HG03060 (cell line): ENCODE data around the gene ELP5.

Experiments
- ATAC-seq: cut with Tn5 transposase; IDR thresholded peaks from one replicate; pipeline ENCODE4 v1.9.1; 2021; ENCODE audit warnings: low read depth, moderate number of reproducible peaks; ENCODE audit not compliant: unreplicated experiment

The ELP5 gene

DNA sequence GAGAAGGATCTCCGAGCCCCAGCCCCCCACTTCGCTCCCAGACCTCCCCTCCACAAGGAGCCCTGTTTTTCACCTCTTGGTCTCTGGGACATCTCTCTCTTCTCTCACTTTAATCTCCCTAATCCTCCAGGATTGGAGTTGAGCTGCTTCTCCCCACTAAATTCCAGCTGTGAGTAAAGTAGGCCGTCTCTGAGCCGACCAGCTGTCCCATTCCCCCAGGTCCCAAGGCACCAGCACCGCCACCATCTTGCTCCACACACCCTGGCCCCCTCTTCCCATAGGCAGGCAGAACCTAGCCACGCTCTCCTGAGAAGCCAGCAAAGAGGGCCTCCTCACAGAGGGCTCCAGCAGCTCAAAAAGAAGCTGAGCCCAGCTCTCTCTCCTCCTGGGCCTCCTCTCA lies 33.3 kb upstream of the ELP5 start:
- ATAC-seq: no peak

DNA sequence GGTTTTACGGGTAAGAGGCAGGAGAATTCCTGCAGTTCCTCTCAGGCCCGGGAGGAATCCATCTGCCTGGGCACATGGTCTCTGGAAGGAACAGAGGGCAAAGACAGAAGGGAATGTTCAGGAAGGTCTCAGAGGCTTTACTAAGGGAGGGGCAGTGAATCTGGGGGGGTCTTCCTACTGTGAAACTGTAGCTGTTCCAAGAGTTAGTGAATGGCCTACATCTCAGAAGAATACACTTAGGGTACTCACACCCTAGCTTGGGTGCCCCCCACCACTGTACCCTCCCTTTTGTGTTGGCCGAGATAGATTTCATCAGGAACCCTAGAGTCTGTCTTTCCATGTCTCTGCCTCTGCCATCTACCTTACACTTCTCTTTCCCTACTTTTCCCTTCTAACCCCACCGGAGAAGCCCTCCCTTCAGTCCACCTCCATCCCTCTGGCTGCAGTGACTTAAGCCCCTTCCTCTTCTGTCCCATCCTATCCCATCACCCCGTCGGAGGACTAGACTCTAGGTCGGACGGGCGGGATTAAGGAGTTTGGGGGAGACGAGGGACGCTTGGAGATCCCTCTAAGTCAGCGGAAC lies 32.7 kb upstream of the ELP5 start:
- ATAC-seq: no peak

DNA sequence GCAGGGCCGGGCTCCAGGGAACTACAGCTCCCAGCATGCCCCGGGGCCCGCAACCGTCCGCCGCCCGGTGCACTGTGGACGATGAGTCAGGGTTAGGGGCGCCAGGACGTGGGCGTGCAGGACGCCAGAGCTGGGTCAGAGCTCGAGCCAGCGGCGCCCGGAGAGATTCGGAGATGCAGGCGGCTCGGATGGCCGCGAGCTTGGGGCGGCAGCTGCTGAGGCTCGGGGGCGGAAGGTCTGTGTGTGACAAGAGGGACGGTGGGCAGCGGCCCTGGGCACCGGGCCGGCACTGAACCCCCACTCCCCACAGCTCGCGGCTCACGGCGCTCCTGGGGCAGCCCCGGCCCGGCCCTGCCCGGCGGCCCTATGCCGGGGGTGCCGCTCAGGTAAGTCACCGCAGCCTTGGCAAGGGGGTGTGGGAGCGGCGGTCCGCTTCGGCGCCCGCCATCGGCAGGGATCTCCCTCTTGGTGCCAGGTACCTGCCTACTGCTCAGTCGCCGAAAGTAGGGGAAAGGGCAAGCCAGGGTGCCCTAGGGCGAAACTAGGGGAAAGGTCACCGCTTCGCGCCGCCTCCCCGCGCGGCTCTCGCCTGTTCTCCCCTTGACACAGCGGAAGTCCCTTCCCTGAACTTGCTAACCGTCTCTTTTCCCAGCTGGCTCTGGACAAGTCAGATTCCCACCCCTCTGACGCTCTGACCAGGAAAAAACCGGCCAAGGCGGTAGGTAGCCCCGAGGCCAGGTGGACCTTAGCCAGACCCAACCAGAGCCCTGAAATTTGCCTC lies 32.0 kb upstream of the ELP5 start, which contains the start of the genes ACADVL and DLG4:
ACADVL (plus strand) TSS at position 127 of the 781 bp plus-strand sequence; CDS start at position 174, 47 bp downstream.
DLG4 (minus strand) TSS at position 25 of the 781 bp plus-strand sequence.
- no peak for ATAC-seq

DNA sequence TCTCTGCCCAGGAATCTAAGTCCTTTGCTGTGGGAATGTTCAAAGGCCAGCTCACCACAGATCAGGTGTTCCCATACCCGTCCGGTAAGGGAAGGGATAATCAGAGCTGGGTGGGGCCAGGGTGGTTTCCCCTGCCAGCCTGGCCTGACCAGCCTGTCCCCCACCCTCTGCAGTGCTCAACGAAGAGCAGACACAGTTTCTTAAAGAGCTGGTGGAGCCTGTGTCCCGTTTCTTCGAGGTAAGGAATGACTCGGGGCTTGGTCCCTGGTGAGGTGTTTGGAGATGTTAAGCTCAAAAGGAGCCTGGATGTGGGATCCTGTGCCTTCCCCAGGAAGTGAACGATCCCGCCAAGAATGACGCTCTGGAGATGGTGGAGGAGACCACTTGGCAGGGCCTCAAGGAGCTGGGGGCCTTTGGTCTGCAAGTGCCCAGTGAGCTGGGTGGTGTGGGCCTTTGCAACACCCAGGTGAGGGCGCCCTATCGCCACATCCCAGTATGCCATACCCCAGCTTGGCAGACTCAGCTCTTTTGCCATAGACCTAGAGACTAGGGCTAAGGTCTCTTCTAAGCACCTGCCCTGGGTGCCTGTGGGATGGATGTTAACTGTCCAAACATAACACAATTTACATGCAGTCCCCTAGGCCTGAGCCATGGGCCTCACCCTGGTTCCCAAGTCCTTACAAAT lies 31.3 kb upstream of the ELP5 start:
- ATAC-seq: no peak

- ATAC-seq: no peak
Measured at GRCh38 chr17:7221278-7222092, 30.5 kb upstream of the ELP5 start.

DNA sequence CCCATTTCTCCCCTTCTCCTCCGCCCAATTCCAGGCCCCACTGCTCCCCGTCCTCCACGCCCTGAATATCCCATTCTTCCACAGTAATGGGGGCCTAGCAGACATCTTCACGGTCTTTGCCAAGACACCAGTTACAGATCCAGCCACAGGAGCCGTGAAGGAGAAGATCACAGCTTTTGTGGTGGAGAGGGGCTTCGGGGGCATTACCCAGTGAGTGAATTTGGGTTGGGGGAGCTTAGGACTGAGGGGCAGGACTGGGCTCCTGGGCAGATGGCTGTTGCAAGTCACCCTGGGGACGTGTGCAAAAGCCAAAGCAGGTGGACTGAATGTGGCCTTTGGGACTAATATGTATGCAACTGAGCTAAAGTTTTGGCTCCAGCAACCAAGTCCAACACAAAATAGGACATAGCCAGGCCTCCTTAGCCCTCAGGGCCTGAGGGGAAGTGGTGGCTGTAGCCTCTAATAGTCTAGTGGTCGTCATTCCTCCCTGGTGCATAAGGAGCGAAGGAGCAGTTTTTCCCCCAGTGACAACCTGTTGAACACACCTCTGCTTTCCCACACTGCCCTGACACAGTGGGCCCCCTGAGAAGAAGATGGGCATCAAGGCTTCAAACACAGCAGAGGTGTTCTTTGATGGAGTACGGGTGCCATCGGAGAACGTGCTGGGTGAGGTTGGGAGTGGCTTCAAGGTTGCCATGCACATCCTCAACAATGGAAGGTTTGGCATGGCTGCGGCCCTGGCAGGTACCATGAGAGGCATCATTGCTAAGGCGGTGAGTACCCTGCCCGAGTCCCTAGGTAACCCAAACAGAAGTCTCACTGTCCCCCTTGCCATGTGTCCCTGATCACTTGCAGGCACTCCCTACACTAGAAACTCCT lies 29.7 kb upstream of the ELP5 start:
- ATAC-seq: no peak

- ATAC-seq: no peak
Measured at GRCh38 chr17:7222972-7223292, 29.1 kb upstream of the ELP5 start.

DNA sequence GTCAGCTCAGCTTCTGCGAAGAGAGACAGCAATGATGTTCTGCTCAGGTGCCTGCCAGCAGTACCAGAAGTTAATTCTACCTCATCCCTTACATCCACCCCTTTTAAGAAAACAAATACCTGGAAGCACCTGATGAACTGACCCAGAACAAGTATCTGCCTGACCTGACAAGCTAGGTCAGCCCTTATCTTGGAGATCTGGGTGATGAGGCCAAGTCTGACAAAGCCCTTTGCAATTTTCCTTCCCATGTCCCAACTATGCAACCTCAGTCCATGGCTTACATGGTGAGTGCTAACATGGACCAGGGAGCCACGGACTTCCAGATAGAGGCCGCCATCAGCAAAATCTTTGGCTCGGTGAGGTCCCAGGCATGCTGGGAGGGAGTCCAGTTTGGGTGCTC lies 28.6 kb upstream of the ELP5 start:
- no peak for ATAC-seq

- ATAC-seq: no peak
Measured at GRCh38 chr17:7224110-7224509, 27.9 kb upstream of the ELP5 start.

GRCh38 chr17:7224661-7225111 lies 27.3 kb upstream of the ELP5 start:
- ATAC-seq: no peak

GRCh38 chr17:7225711-7226331 lies 26.2 kb upstream of the ELP5 start:
- ATAC-seq: no peak

DNA sequence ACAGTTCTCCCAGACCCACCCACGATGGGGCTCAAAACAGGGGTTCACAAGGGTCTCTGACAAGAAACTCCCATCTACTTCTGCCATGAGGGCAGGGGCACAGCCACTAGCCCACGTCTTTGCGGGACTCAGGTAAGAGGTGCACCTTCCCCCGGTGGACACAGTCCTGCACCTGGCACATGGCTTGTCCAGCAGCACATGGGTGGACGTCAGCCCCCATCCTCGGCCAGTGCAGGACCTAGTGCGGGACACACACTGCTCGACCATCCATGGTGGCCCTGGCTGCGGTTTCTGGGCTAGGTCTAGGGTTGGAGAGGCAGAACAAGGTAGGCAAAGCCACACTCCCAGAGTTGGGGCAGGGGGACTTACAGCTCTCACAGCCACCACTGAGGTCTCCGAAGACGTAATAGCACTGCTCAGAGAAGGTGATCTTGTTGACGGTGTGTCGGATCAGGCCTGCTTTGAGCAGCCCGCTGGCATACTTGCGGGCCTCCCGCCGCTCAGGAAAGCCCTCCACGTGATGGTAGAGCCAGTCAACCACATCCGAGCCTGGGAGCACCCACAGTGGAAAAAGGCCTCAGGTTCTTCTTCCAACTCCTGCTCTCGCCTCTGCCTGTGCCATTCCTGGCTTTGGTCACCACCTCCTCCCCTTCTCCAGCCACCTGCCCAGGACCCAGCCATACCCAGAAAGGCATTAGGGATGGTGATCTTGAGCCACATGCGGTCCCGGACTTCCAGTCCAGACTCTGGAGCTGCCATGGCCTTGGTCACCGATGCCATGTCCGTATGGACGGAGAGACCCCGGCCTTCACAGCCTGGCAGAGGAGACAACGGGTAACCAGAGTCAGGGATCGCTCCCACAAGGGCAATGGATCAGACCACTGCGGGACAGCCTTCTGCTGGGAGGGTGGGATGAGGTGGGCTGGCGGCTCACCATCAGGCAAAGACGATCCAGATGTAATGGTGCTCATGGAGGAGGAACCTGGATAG lies 25.0 kb upstream of the ELP5 start:
- no peak for ATAC-seq

DNA sequence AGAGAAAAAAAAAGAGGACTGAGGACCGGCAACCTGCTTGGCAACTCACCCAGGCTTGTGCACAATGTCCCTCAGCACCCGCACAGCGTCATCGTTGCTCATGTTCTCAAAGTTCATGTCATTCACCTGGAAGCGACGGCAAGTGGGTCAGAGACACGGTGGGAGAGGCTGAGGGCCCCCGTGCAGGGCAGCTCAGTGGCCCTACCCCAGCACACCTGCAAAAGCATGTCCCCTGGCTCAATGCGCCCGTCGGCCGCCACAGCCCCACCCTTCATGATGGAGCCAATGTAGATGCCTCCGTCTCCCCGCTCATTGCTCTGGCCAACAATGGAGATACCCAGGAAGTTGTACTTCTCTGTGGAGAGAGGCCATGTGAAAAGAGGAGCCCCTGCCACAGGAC lies 23.1 kb upstream of the ELP5 start:
- ATAC-seq: no peak

GRCh38 chr17:7229504-7229903 lies 22.5 kb upstream of the ELP5 start:
- no peak for ATAC-seq

DNA sequence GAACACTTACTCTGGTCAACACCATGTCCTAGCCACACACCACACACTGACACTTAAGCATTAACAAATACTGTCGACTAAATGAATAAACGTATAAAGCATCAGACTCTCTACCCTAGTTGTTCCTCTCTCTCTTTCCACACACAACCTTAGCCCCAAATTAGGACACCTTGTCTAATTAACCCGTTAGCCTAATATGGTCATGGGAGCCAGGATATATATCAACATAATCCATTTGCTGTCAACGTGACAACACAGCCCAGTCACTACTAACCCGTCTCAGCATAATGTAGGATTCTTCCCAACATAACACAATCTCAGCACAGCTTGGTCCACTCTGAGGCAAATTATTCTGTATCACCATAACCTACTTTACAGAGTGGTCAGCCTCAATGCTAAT lies 19.9 kb upstream of the ELP5 start:
- ATAC-seq: no peak

GRCh38 chr17:7233701-7234082 lies 18.3 kb upstream of the ELP5 start:
- no peak for ATAC-seq

GRCh38 chr17:7234083-7234951 lies 17.7 kb upstream of the ELP5 start, which contains the start of gene DVL2:
TSS of gene DVL2 (minus strand) at chr17:7234517. CDS start at chr17:7234262, 255 bp downstream.
- ATAC-seq: peak; percentile 53
